DMS79 treated with DMSO at 0.1 percent for 48 hours (cell line): ENCODE data around the gene MAB21L1.

Source experiments
- DNase-seq: peaks from one replicate; lab custom pipeline; 2025; lab: John Stamatoyannopoulos, UW

The MAB21L1 gene

GRCh38 chr13:35475960-35476943, at the start of gene MAB21L1:
Gene MAB21L1 (minus strand): TSS chr13:35476689. CDS start chr13:35476138, 551 bp downstream.
- no peak for DNase-seq

GRCh38 chr13:35524171-35524570, 47.7 kb upstream of the MAB21L1 start:
- DNase-seq, result no peak

GRCh38 chr13:35518337-35518946, 42.0 kb upstream of the MAB21L1 start:
- DNase-seq, result no peak

GRCh38 chr13:35514801-35515502, 38.5 kb upstream of the MAB21L1 start:
- DNase-seq, result no peak

GRCh38 chr13:35514061-35514477, 37.6 kb upstream of the MAB21L1 start:
- no peak for DNase-seq

GRCh38 chr13:35512271-35512920, 35.9 kb upstream of the MAB21L1 start:
- no peak for DNase-seq

GRCh38 chr13:35502456-35502855, 26.0 kb upstream of the MAB21L1 start:
- DNase-seq, result no peak

GRCh38 chr13:35501661-35502235, 25.3 kb upstream of the MAB21L1 start:
- DNase-seq, result no peak

GRCh38 chr13:35500144-35500543, 23.7 kb upstream of the MAB21L1 start:
- no peak for DNase-seq

GRCh38 chr13:35499676-35500075, 23.2 kb upstream of the MAB21L1 start:
- peak; percentile 52 for DNase-seq

- DNase-seq, result peak; percentile 91
Measured at GRCh38 chr13:35499196-35499662, 22.7 kb upstream of the MAB21L1 start.

- no peak for DNase-seq
Measured at GRCh38 chr13:35498231-35498630, 21.7 kb upstream of the MAB21L1 start.

- DNase-seq, result no peak
Measured at GRCh38 chr13:35496761-35497386, 20.4 kb upstream of the MAB21L1 start.

GRCh38 chr13:35496006-35496405, 19.5 kb upstream of the MAB21L1 start:
- DNase-seq, result no peak

- no peak for DNase-seq
Measured at GRCh38 chr13:35489050-35489449, 12.6 kb upstream of the MAB21L1 start.

GRCh38 chr13:35485424-35485823, 8.9 kb upstream of the MAB21L1 start:
- DNase-seq, result no peak

- no peak for DNase-seq
Measured at GRCh38 chr13:35484384-35484783, 7.9 kb upstream of the MAB21L1 start.

GRCh38 chr13:35483761-35484160, 7.3 kb upstream of the MAB21L1 start:
- no peak for DNase-seq

- no peak for DNase-seq
Measured at GRCh38 chr13:35482527-35482926, 6.0 kb upstream of the MAB21L1 start.

- no peak for DNase-seq
Measured at GRCh38 chr13:35481777-35482176, 5.3 kb upstream of the MAB21L1 start.

- no peak for DNase-seq
Measured at GRCh38 chr13:35480346-35480745, 3.9 kb upstream of the MAB21L1 start.
